ENCODE data around the gene IRS1. TPM values are rescaled to one million over a fixed set of nuclear protein-coding genes. Genes with fewer than 3 reads are reported as not detected.
"Not testable (repeated sequence)": the region's sequence is repeated elsewhere in the genome, so short reads cannot be mapped to it uniquely, and the experiment has no call there.

IRS1 gene
- total RNA-seq = 11.8 TPM

DNA sequence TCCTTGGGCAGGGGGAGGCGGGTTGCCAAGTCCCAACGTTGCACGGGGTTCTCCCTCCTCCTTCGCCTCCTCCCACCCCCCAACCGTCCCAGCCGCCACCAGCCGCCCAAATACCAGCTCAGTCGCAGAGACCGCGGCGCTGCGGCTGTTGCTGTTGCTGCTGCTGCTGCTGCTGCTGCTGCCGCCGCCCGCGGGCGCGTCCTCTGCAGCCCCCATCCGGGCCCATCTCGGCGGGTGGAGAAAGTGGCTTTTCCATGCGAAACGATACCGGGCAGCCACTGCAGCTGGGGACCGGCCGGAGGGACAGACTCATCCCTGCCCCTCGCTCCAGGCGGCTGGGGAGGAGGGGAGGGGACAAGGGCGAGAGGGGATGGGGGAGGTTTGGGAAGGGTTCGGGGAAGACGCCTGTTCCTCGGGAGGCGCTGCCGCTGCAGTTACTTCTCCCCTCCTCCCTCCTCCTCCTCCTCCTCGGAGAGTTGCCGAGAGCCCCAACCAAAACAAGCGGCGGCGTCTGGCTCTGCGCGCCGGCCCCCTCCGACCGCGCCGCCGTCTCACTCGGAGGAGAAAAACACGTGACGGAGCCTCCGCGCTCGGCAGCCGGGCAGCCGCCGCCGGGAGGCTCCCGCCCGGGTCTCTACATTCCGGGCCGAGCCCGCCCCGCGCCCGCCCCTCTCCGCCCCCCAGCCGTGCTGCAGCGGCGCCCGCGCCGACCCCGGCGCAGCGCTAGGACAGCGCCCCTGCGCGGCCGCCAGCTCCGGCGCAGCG is at the start of gene IRS1:
Gene IRS1, minus strand, starts transcription at position 610 of the 765 bp plus-strand sequence. CDS start 1,082 bp downstream, outside the sequence.
- DNase-seq (ENCODE audit: low spot score in 2 of 2) = peak; percentile 66 to 75
- no peak for FAIRE-seq

- DNase-seq (ENCODE audit: low spot score in 2 of 2) = no peak
- FAIRE-seq = no peak
Measured at GRCh38 chr2:226849349-226849748, 49.7 kb upstream of the IRS1 start.

- no peak for DNase-seq (ENCODE audit: low spot score in 2 of 2)
- FAIRE-seq = no peak
Measured at GRCh38 chr2:226847511-226847910, 47.9 kb upstream of the IRS1 start.

DNA sequence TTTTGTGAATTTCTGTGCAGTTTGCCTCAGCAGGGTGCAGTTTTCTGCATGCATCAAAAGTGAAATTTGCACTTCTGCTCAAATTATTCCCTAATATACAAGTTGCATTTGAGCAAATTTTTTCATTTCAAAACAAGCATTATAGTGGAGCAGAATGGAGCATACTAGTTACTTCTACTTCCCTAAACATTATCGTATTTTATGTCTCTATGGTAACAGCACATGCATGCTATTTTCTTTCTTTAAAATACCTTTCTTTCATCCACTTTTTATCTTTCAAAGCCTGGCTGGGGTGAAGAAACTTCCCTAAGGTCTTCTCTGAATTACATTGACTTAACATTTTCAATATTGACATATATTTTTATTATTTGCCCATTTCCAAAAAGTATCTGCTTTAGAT is 47.5 kb upstream of the IRS1 start:
- FAIRE-seq (no peak), DNase-seq (ENCODE audit: low spot score in 2 of 2) (no peak)

GRCh38 chr2:226845386-226846116 is 45.9 kb upstream of the IRS1 start:
- DNase-seq (ENCODE audit: low spot score in 2 of 2) (no peak), FAIRE-seq (no peak)

- not testable (repeated sequence) for FAIRE-seq; DNase-seq (ENCODE audit: low spot score in 2 of 2)
Measured at GRCh38 chr2:226843001-226843400, 43.4 kb upstream of the IRS1 start.

DNA sequence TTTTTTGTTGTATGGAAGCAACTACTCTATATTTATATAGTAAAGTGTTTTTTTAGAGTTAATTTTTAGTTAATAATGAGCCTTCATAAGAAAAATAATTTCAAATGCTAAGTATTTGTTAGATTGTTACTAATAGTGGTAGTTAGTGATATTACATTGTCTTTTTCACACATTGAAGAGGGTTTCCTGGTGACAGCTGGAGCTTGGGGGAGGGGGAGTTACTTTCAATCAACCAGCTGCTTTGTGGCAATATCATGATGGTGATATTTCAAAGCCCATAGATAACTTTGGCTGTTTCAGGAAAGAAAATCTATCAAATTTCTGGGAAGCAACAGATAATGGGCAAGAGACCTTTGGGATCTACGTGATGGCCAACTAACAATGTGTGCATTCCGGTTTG is 40.3 kb upstream of the IRS1 start:
- DNase-seq (ENCODE audit: low spot score in 2 of 2) (no peak), FAIRE-seq (no peak)

- DNase-seq (ENCODE audit: low spot score in 2 of 2) (no peak), FAIRE-seq (no peak)
Measured at GRCh38 chr2:226839161-226839560, 39.5 kb upstream of the IRS1 start.

- DNase-seq (ENCODE audit: low spot score in 2 of 2) (no peak), FAIRE-seq (no peak)
Measured at GRCh38 chr2:226838722-226839121, 39.1 kb upstream of the IRS1 start.

GRCh38 chr2:226837787-226838603 is 38.4 kb upstream of the IRS1 start:
- no peak for FAIRE-seq

DNA sequence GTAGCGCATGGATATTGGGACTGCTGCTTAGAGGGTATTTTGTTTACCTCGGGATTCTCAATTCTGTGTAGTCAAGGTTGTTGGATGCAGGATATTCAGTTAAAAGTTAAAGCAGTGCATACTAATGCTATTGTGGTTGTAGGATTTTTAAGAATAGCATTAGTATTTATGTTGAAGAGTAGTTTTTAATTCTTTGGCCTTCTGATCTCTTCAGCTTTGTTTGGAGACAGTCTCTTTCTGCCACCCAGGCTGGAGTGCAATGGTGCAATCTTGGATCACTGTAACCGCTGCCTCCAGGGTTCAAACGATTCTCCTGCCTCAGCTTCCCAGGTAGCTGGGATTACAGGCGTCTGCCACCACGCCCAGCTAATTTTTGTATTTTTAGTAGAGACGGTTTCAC is 37.7 kb upstream of the IRS1 start:
- no peak for FAIRE-seq
- DNase-seq (ENCODE audit: low spot score in 2 of 2) = no peak

More at GRCh38 chr2:226837787-226838603, 38.4 kb upstream of the IRS1 start:
- DNase-seq (ENCODE audit: low spot score in 2 of 2) = no peak

- no peak for FAIRE-seq
Measured at GRCh38 chr2:226836548-226836885, 36.9 kb upstream of the IRS1 start.

GRCh38 chr2:226835796-226836547 is 36.4 kb upstream of the IRS1 start, which contains the start of gene RHBDD1:
Gene RHBDD1, plus strand, starts transcription at chr2:226836054. Its CDS starts 28,640 bp downstream, at chr2:226864694.
- FAIRE-seq = no peak

More at GRCh38 chr2:226836548-226836885, 36.9 kb upstream of the IRS1 start:
- no peak for DNase-seq (ENCODE audit: low spot score in 2 of 2)

GRCh38 chr2:226835420-226835795 is 35.8 kb upstream of the IRS1 start:
- no peak for FAIRE-seq
- DNase-seq (ENCODE audit: low spot score in 2 of 2) = peak in 1 of 2 donors; percentile 36

More at GRCh38 chr2:226835796-226836547, 36.4 kb upstream of the IRS1 start, which contains the start of gene RHBDD1:
- DNase-seq (ENCODE audit: low spot score in 2 of 2) = peak; percentile 91 to 92

- not testable (repeated sequence) for DNase-seq (ENCODE audit: low spot score in 2 of 2); FAIRE-seq
Measured at GRCh38 chr2:226834880-226835279, 35.3 kb upstream of the IRS1 start.

GRCh38 chr2:226832061-226832460 is 32.4 kb upstream of the IRS1 start:
- no peak for DNase-seq (ENCODE audit: low spot score in 2 of 2)

GRCh38 chr2:226831266-226831665 is 31.6 kb upstream of the IRS1 start:
- no peak for FAIRE-seq
- DNase-seq (ENCODE audit: low spot score in 2 of 2) = no peak

More at GRCh38 chr2:226832061-226832460, 32.4 kb upstream of the IRS1 start:
- no peak for FAIRE-seq

GRCh38 chr2:226829721-226830631 is 30.4 kb upstream of the IRS1 start:
- no peak for FAIRE-seq

DNA sequence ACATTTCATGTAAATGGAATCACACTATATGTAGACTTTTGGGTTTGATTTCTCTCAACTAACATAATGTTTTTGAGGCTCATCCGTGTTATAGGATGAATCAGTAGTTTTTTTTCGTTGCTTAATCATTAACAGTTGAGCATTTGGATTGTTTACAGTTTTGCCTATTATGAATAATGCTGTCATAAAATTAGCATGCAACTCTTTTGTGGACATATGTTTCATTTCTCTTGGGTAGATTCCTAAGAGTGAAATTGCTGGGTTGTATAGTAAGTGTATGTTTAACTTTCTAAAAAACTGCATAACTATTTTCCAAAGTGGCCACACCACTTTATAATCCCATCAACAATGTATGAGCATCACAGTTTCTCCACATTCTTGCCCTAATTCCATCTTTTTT is 28.6 kb upstream of the IRS1 start:
- DNase-seq (ENCODE audit: low spot score in 2 of 2) (no peak), FAIRE-seq (no peak)

More at GRCh38 chr2:226829721-226830631, 30.4 kb upstream of the IRS1 start:
- DNase-seq (ENCODE audit: low spot score in 2 of 2) = no peak

Measured in frontal cortex (tissue), 4 donors.